Smooth muscle cell of the brain vasculature (primary cell): ENCODE measurements around the gene HOXA11.

ENCODE experiments used
- DNase-seq: peaks from one replicate; pipeline ENCODE4 v3.0.0-alpha.2; 2012; ENCODE audit warnings: low read depth, low spot score

Gene HOXA11

DNA sequence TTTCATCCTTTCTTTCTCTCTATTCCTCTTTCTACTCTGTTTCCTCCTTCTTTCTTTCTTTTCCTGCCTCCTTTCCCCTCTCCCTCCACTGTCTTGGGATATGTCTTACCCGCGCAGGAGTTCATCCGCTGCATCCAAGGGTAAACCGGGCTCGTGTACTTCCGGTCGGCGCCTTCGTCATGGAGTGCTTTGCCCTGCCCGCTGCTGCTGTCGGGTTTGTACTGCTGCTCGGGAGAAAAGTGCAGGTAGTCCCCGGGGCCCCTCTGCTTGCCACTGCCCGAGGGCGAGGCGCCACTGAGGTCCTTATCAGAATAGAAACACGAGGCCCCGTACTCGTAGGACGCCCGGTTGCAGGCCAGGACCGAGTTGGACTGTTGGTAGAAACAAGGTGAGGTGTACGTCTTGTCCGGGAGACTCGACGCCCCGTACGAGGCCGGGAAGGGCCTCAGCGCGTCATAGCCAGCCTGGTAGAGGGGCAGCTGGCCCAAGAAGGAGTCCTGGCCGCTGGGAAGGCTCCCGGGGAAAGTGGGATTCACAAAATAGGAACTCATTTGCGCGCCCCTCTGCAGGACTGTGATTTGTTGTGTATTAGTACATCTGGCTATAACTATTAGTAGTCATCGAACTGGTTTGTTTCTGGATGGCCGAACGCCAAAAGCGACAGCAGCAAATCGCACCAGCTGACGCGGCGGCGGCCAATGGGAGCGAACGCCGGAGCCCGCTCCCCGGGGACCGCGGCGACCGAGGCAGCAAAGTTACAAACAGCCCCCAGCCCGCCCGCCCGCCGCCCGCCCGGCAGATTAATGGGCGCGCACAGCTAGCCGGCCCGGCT, 37.6 kb downstream of the HOXA11 start, which contains the start of gene HOXA6:
HOXA6 (minus strand) TSS at position 576 of the 832 bp plus-strand sequence; CDS start at position 551, 25 bp downstream.
- no peak for DNase-seq

- no peak for DNase-seq
Measured at GRCh38 chr7:27146491-27147198, 38.4 kb downstream of the HOXA11 start.

GRCh38 chr7:27145914-27146412, 39.1 kb downstream of the HOXA11 start:
- DNase-seq: no peak

GRCh38 chr7:27145165-27145913, 39.7 kb downstream of the HOXA11 start:
- DNase-seq: no peak

GRCh38 chr7:27144781-27145164, 40.3 kb downstream of the HOXA11 start:
- no peak for DNase-seq

- DNase-seq: no peak
Measured at GRCh38 chr7:27143950-27144780, 40.9 kb downstream of the HOXA11 start.

DNA sequence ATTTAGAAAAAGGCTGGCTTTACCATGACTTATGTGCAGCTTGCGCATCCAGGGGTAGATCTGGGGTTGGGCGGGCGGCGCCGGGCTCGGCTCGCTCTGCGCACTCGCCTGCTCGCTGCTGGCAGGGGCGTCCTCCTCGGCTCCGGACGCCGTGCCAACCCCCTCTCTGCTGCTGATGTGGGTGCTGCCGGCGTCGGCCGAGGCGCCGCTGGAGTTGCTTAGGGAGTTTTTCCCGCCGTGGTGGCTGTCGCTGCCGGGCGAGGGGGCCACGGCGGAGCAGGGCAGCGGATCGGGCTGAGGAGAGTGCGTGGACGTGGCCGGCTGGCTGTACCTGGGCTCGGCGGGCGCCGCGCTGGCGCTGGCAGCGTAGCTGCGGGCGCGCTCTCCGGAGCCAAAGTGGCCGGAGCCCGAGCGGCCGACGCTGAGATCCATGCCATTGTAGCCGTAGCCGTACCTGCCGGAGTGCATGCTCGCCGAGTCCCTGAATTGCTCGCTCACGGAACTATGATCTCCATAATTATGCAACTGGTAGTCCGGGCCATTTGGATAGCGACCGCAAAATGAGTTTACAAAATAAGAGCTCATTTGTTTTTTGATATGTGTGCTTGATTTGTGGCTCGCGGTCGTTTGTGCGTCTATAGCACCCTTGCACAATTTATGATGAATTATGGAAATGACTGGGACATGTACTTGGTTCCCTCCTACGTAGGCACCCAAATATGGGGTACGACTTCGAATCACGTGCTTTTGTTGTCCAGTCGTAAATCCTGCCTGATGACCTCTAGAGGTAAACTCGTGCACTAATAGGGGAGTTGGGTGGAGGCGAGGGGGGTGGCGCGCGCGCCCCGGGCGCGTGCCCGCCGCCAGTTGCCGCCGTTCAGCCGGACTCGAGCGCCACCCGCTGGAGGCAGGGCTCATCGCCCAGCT, 41.7 kb downstream of the HOXA11 start, which contains the start of gene HOXA5:
HOXA5 (minus strand) TSS at position 659 of the 927 bp plus-strand sequence; CDS start at position 585, 74 bp downstream.
- DNase-seq: no peak

- no peak for DNase-seq
Measured at GRCh38 chr7:27142580-27143022, 42.4 kb downstream of the HOXA11 start.

- no peak for DNase-seq
Measured at GRCh38 chr7:27141923-27142579, 43.0 kb downstream of the HOXA11 start.

GRCh38 chr7:27141137-27141922, 43.7 kb downstream of the HOXA11 start:
- DNase-seq: no peak

- DNase-seq: no peak
Measured at GRCh38 chr7:27140126-27140857, 44.7 kb downstream of the HOXA11 start.

- DNase-seq: no peak
Measured at GRCh38 chr7:27139334-27140125, 45.5 kb downstream of the HOXA11 start.

DNA sequence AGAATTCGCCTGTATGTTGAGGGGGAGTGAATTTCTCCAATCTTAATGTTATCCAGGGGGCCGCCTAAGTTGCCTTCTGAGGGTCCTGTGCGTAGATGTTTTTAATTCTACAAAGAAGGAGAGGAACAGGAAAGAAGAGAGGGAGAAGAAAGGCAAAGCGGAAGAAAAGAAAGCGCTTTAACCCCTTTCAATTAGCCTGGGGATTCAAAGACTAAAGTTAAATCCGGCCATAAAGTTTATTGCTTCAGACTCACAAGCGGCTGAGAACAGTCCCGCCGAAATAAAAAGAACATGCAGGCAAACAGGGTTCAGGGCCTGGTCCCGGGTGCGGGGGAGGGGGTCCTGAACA, 46.1 kb downstream of the HOXA11 start:
- no peak for DNase-seq

DNA sequence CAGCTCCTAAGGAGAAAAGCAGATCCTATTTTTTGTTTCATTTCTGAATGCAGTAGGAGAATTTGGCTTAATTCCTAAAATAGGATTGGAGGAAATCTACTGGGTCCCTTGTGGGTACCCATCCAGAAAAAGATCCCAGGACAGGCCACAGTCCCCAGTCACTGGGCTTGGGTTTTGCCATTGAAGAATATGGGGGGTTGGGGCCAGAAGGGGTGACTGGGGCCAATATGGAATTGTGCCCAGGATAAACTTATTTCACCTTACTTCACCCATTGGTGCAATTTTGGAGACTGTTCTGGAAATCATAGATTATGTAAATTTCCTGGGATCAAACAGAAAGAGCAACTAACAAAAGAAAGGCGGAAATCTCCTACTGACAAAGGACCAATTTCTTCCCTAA, 46.6 kb downstream of the HOXA11 start:
- no peak for DNase-seq

- no peak for DNase-seq
Measured at GRCh38 chr7:27137640-27138315, 47.3 kb downstream of the HOXA11 start.

DNA sequence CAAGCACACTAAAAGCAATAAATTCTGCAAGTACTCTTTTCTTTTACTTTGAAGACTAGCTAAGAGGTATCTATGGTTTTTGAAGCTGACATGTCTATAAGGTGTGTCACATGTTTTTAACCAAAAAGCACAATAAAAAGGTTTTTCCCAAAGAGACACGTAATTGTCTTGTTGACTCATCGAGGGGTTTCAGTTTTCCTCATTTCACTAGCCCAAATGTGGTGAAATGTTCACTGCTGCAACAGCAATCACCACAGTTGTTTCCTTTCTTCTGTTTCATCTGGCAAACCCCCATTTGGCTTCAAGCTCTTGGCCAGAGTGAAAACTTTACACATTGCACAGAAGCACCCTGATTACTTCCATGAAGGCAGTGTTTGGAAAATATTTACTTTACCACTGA, 50.6 kb downstream of the HOXA11 start:
- no peak for DNase-seq
